HepG2 (cell line): ENCODE results near the gene GDI1. TPM values are rescaled to one million over a fixed set of nuclear protein-coding genes. Genes with fewer than 3 reads are reported as not detected.

Source experiments
- CCAR2 ChIP-seq: fragments of 200-400 bp; formaldehyde crosslinking; optimal IDR thresholded peaks from 2 replicates; pipeline ENCODE3; 2018; ENCODE audit warnings: low read depth, mild to moderate bottlenecking, low read length, moderate library complexity
- HDAC1 ChIP-seq: sonication (generic); formaldehyde crosslinking; IDR thresholded peaks from 2 replicates; pipeline ENCODE4 v1.5.1; 2020; ENCODE audit warnings: mild to moderate bottlenecking, missing genetic modification reagents
- JUND ChIP-seq: sonication (generic); formaldehyde crosslinking; IDR thresholded peaks from 2 replicates; pipeline ENCODE4 v1.8.0; 2022; ENCODE audit warnings: mild to moderate bottlenecking, missing genetic modification reagents
- MAZ ChIP-seq, 2 experiments: sonication (generic) in 1 of 2; formaldehyde crosslinking in 1 of 2; IDR thresholded peaks; 2 replicates each; pipeline versions ENCODE4 v1.5.0 to v1.6.1; 2012 to 2020; ENCODE audit warnings: low read depth in 2 of 2, mild to moderate bottlenecking in 2 of 2, borderline replicate concordance in 1 of 2, improper control_type of control experiment in 1 of 2, low read length in 1 of 2, missing genetic modification reagents in 1 of 2, moderate library complexity in 1 of 2
- ZFX ChIP-seq: sonication (generic); formaldehyde crosslinking; IDR thresholded peaks from 2 replicates; pipeline ENCODE4 v1.4.0; 2020; ENCODE audit warnings: mild to moderate bottlenecking, low read depth, missing genetic modification reagents, moderate library complexity
- ZNF33A ChIP-seq: sonication (generic); formaldehyde crosslinking; IDR thresholded peaks from 2 replicates; pipeline ENCODE4 v1.5.1; 2020; ENCODE audit warnings: missing genetic modification reagents, mild to moderate bottlenecking, moderate library complexity, borderline replicate concordance
- ZNF382 ChIP-seq: sonication (generic); formaldehyde crosslinking; IDR thresholded peaks from 2 replicates; pipeline ENCODE4 v1.5.0; 2020; ENCODE audit warnings: missing genetic modification reagents, mild to moderate bottlenecking, borderline replicate concordance
- ZNF556 ChIP-seq: sonication (generic); formaldehyde crosslinking; IDR thresholded peaks from 2 replicates; pipeline ENCODE4 v1.4.0; 2020; ENCODE audit warnings: mild to moderate bottlenecking, missing genetic modification reagents, borderline replicate concordance
- polyA plus RNA-seq, 8 experiments: library from polyadenylated mRNA; depleted of rRNA in 3 of 8; stranded (reverse) in 7 of 8; unstranded in 1 of 8; fragments of >200 nt; fragmentation: Illumina TruSeq in 4 of 8; extraction: Trizol in 4 of 8; gene quantifications; 2 replicates each; pipeline versions ENCODE4 v1.2.1 to v1.2.3, GENCODE V29; 2011 to 2016; ENCODE audit warnings: low read depth in 4 of 8, missing spikeins in 1 of 8, mixed read lengths in 1 of 8; ENCODE audit not compliant: insufficient read depth in 1 of 8
- total RNA-seq, 5 experiments: library from RNA; depleted of rRNA; stranded (reverse); fragments of >200 nt; fragmentation: Illumina TruSeq; extraction: Trizol; gene quantifications; 2 replicates each; pipeline ENCODE4 v1.2.3, GENCODE V29; 2016; ENCODE audit warnings: low read depth in 1 of 5
- TF ChIP-seq, protein P1 (sequence below): sonication (generic); formaldehyde crosslinking; IDR thresholded peaks from 2 replicates; pipeline ENCODE4 v1.8.0; 2022; ENCODE audit warnings: low read depth, missing genetic modification reagents
- TF ChIP-seq, protein P2 (sequence below): sonication (generic); formaldehyde crosslinking; IDR thresholded peaks from 2 replicates; pipeline ENCODE4 v1.5.0; 2020; ENCODE audit warnings: mild to moderate bottlenecking, missing genetic modification reagents
- TF ChIP-seq, protein P3 (sequence below): sonication (generic); formaldehyde crosslinking; IDR thresholded peaks from 2 replicates; pipeline ENCODE4 v1.5.1; 2020; ENCODE audit warnings: mild to moderate bottlenecking, missing genetic modification reagents
- TF ChIP-seq, protein P4 (sequence below): sonication (generic); formaldehyde crosslinking; IDR thresholded peaks from 2 replicates; pipeline ENCODE4 v1.5.0; 2020; ENCODE audit warnings: missing genetic modification reagents

GDI1 gene
- total and polyA plus RNA-seq, 2 of the 13 experiments (the other 11 are each of a cell fraction or from before 2014, with no cell fraction given), result 17.4 to 105 TPM

DNA sequence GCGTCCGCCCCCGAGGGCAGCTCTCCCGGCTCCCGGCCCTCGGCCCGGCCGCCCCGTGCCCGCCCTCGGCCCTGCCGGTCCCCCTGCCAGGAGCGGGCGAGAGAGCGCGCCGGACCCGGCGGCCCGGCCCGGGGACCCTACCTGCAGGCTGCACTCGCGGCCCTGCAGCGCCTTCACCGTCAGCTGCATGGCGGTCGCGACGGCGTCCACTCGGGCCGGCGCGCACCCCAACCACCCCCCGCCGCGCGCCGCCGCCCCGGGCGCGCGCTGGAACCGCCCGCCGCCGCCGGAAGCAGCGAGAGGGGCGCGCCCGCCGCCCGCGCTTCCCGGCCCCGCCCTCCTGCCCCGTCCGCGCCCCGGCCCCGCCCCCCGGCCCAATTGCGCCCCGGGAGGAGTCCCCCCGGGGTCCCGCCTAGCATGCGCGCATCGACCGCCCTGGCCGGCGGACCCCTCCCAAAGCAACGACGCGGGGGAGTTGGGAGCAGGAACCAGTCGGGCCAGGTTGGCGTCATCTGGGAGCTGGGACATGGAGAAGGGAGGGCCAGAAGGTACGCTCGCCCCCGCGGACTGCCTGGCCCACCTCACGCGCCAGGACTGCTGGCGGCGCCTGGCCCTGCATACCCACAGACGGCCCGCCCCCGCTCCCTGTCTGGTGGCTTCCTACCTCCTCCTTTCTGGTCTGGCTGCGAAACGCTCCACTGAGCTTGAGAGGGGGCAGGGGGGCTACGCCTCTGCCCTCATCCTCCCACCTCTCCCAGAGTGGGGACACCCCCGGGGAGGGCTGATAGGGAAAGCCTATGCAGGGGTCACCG, 49.6 kb downstream of the GDI1 start, which contains the start of gene UBL4A (continued):
- TF ChIP-seq CCAR2 (no peak), MAZ (IDR thresholded peaks at IDR 0.05; ENCODE audit: borderline replicate concordance, low read depth, low read length) (no peak), MAZ (CRISPR knock-in tag; IDR thresholded peaks at IDR 0.05; ENCODE audit: low read depth) (0 out of 2 replicates have a peak, but pooled peaks have one; percentile 35), ZNF33A (CRISPR knock-in tag) (no peak), ZFX (peak; percentile 31; the same call in 1 of the 2 replicates), ZNF556 (CRISPR knock-in tag) (no peak), HDAC1 (CRISPR knock-in tag) (peak; percentile 28; the same call in 1 of the 2 replicates), JUND (CRISPR knock-in tag) (no peak), ZNF382 (CRISPR knock-in tag) (no peak)
- TF ChIP-seq, protein P1, sequence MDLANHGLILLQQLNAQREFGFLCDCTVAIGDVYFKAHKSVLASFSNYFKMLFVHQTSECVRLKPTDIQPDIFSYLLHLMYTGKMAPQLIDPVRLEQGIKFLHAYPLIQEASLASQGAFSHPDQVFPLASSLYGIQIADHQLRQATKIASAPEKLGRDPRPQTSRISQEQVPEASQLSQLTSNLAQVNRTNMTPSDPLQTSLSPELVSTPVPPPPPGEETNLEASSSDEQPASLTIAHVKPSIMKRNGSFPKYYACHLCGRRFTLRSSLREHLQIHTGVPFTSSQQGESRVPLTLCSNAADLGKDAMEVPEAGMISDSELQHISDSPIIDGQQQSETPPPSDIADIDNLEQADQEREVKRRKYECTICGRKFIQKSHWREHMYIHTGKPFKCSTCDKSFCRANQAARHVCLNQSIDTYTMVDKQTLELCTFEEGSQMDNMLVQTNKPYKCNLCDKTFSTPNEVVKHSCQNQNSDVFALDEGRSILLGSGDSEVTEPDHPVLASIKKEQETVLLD (CRISPR knock-in tag), result peak; percentile 41; the same call in 1 of the 2 replicates
- TF ChIP-seq, protein P2, sequence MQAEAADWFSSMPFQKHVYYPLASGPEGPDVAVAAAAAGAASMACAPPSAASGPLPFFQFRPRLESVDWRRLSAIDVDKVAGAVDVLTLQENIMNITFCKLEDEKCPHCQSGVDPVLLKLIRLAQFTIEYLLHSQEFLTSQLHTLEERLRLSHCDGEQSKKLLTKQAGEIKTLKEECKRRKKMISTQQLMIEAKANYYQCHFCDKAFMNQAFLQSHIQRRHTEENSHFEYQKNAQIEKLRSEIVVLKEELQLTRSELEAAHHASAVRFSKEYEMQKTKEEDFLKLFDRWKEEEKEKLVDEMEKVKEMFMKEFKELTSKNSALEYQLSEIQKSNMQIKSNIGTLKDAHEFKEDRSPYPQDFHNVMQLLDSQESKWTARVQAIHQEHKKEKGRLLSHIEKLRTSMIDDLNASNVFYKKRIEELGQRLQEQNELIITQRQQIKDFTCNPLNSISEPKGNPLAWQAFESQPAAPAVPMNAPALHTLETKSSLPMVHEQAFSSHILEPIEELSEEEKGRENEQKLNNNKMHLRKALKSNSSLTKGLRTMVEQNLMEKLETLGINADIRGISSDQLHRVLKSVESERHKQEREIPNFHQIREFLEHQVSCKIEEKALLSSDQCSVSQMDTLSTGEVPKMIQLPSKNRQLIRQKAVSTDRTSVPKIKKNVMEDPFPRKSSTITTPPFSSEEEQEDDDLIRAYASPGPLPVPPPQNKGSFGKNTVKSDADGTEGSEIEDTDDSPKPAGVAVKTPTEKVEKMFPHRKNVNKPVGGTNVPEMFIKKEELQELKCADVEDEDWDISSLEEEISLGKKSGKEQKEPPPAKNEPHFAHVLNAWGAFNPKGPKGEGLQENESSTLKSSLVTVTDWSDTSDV (CRISPR knock-in tag), result no peak
- TF ChIP-seq, protein P3, sequence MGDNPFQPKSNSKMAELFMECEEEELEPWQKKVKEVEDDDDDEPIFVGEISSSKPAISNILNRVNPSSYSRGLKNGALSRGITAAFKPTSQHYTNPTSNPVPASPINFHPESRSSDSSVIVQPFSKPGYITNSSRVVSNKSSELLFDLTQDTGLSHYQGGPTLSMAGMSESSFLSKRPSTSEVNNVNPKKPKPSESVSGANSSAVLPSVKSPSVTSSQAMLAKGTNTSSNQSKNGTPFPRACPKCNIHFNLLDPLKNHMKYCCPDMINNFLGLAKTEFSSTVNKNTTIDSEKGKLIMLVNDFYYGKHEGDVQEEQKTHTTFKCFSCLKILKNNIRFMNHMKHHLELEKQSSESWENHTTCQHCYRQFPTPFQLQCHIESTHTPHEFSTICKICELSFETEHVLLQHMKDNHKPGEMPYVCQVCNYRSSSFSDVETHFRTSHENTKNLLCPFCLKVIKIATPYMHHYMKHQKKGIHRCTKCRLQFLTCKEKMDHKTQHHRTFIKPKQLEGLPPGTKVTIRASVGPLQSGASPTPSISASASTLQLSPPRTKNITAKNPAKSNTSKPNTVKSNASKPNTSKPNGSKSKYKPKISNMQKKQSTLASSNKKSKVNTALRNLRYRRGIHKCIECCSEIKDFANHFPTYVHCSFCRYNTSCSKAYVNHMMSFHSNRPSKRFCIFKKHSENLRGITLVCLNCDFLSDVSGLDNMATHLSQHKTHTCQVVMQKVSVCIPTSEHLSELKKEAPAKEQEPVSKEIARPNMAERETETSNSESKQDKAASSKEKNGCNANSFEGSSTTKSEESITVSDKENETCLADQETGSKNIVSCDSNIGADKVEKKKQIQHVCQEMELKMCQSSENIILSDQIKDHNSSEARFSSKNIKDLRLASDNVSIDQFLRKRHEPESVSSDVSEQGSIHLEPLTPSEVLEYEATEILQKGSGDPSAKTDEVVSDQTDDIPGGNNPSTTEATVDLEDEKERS (CRISPR knock-in tag), result no peak
- TF ChIP-seq, protein P4, sequence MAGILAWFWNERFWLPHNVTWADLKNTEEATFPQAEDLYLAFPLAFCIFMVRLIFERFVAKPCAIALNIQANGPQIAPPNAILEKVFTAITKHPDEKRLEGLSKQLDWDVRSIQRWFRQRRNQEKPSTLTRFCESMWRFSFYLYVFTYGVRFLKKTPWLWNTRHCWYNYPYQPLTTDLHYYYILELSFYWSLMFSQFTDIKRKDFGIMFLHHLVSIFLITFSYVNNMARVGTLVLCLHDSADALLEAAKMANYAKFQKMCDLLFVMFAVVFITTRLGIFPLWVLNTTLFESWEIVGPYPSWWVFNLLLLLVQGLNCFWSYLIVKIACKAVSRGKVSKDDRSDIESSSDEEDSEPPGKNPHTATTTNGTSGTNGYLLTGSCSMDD (CRISPR knock-in tag), result no peak
